H1 (cell line): ENCODE data around the gene PACSIN2. TPM values are rescaled to one million over a fixed set of nuclear protein-coding genes. Genes with fewer than 3 reads are reported as not detected.

Experiments
- CHD2 ChIP-seq: IDR thresholded peaks from 2 replicates; pipeline ENCODE4 v1.6.1; 2012; ENCODE audit warnings: low read length, improper control_type of control experiment
- CTBP2 ChIP-seq: IDR thresholded peaks from 2 replicates; pipeline ENCODE4 v1.7.0; 2011; ENCODE audit warnings: borderline replicate concordance, mild to moderate bottlenecking, moderate library complexity, mixed read lengths, low read length; ENCODE audit not compliant: insufficient read depth, insufficient read length
- RAD21 ChIP-seq, 2 experiments: IDR thresholded peaks in 1 of 2; conservative IDR thresholded peaks in 1 of 2; 2 replicates each; pipeline ENCODE4 v1.6.1; 2011; ENCODE audit warnings: low read depth in 2 of 2, low read length in 2 of 2, improper control_type of control experiment in 1 of 2, inconsistent platforms in 1 of 2, mild to moderate bottlenecking in 1 of 2, moderate library complexity in 1 of 2
- polyA plus RNA-seq, 7 experiments: library from polyadenylated mRNA; depleted of rRNA in 3 of 7; stranded (reverse) in 5 of 7; unstranded in 2 of 7; fragments of >200 nt in 5 of 7; fragments of 200-250 nt in 2 of 7; gene quantifications; 1 replicate in 5 of 7; 2 replicates in 1 of 7; 4 replicates in 1 of 7; pipeline versions ENCODE4 v1.2.1 to v1.2.3, GENCODE V29; 2011 to 2013; ENCODE audit warnings: missing spikeins in 2 of 7, mixed read lengths in 2 of 7
- total RNA-seq: library from RNA; stranded (reverse); fragmentation: NEBNext Ultra II Directional; extraction: Animal tissue kit (Norgen Biotek cat#: 25700); gene quantifications from 2 replicates; pipeline ENCODE4 v1.2.1, GENCODE V29; 2021
- TF ChIP-seq, protein P1 (sequence below): IDR thresholded peaks from 2 replicates; pipeline ENCODE4 v1.6.1; 2012; ENCODE audit warnings: inconsistent platforms

Gene PACSIN2
- total and polyA plus RNA-seq, 2 of the 8 experiments (the other 6 are each of a cell fraction or from before 2014, with no cell fraction given) = 44.8 to 64.2 TPM

DNA sequence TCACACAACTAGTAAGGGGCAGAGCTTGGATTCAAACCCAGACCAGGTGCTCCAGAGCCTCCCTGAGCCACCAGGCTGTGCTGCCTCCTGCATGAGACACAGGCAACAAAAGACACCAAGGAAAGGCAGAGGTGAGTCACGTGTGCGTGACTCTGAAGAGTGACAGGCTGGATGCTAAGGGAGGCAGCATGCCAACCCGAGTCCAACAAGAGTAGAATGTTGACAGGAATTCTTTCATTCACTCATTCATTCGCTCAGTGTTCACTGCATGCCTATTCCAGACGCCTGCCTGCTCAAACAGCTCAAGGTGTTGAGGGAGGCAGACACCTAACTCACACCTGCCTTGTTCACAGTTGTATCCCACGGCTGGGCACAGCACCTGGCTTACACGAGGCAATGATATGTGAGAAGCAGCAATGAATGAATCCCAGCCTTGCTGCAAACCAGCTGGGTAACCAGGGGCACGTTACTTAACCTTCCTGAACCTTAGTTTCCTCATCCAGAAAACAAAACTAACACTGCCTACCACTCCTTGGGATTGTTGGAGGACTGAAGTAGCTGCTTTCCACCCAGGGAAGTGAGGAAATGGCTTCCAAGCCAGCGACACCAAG lies 84.0 kb downstream of the PACSIN2 start (continued):
- TF ChIP-seq, protein P1, sequence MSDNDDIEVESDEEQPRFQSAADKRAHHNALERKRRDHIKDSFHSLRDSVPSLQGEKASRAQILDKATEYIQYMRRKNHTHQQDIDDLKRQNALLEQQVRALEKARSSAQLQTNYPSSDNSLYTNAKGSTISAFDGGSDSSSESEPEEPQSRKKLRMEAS = 0 out of 2 replicates have a peak, but pooled peaks have one; percentile 19
- TF ChIP-seq RAD21 (IDR thresholded peaks at IDR 0.05 in 1 of 2, conservative IDR thresholded peaks at IDR 0.05 in 1 of 2; ENCODE audit: low read depth in 2 of 2, low read length in 2 of 2) = peak; percentile 21 to 46; a peak in 3 of 4 replicates
- no peak for TF ChIP-seq CHD2
- no peak for TF ChIP-seq CTBP2
- TF ChIP-seq, all 59 proteins: peak for 4
